Measurements from ENCODE around the gene RRM1. TPM values are rescaled to one million over a fixed set of nuclear protein-coding genes. Genes with fewer than 3 reads are reported as not detected.

Gene RRM1
- total and polyA plus RNA-seq, 7 donors, result 9.0 to 39.6 (median 28.5) TPM

DNA sequence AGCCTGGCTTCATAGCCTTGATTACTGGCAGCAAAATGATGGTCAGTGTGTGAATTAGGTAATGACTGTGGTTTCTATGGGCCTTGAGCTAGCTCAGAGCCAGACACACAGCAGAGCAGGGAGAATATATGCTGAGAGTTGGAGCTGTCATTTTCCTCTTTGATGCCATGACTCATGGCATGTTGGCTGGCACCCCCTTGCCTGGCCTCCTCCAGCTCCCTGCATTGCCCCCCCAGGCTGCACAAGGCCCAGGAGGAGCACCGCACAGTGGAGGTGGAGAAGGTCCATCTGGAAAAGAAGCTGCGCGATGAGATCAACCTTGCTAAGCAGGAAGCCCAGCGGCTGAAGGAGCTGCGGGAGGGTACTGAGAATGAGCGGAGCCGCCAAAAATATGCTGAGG lies 20.3 kb upstream of the RRM1 start:
- Histone ChIP-seq H3K36me3 (peaks cover 0 to 18% (median 2%) of the 10 kb centered on the region in 4 donors), H3K27ac (no peak overlapping the region), H3K4me1 (peaks cover 0 to 27% (median 15%) of the 10 kb centered on the region in 4 donors), H3K27me3 (no peaks in the 10 kb centered on the region), H3K9me3 (no peaks in the 10 kb centered on the region), H3K4me3 (no peak overlapping the region)
- 89 to 97% methylated on average over 7 of the region's 7 CpGs for WGBS, 2 donors
- no peak for DNase-seq
- TF ChIP-seq, protein P1, sequence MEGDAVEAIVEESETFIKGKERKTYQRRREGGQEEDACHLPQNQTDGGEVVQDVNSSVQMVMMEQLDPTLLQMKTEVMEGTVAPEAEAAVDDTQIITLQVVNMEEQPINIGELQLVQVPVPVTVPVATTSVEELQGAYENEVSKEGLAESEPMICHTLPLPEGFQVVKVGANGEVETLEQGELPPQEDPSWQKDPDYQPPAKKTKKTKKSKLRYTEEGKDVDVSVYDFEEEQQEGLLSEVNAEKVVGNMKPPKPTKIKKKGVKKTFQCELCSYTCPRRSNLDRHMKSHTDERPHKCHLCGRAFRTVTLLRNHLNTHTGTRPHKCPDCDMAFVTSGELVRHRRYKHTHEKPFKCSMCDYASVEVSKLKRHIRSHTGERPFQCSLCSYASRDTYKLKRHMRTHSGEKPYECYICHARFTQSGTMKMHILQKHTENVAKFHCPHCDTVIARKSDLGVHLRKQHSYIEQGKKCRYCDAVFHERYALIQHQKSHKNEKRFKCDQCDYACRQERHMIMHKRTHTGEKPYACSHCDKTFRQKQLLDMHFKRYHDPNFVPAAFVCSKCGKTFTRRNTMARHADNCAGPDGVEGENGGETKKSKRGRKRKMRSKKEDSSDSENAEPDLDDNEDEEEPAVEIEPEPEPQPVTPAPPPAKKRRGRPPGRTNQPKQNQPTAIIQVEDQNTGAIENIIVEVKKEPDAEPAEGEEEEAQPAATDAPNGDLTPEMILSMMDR (IDR thresholded peaks at IDR 0.05), result no peak
- no peak for TF ChIP-seq EP300 (IDR thresholded peaks at IDR 0.05)
- no peak for TF ChIP-seq POLR2AphosphoS5 (IDR thresholded peaks at IDR 0.05)
- TF ChIP-seq POLR2A (IDR thresholded peaks at IDR 0.05), result no peak
- intact Hi-C loops (cut with DNase I), result no loop called here

- no peaks in the 10 kb centered on the region for H3K27me3 ChIP-seq
- H3K27ac ChIP-seq, result no peak overlapping the region
- H3K36me3 ChIP-seq, result peaks cover 0 to 26% (median 2%) of the 10 kb centered on the region in 4 donors
- no peaks in the 10 kb centered on the region for H3K9me3 ChIP-seq
- TF ChIP-seq, protein P1 (IDR thresholded peaks at IDR 0.05), result no peak
- TF ChIP-seq EP300 (IDR thresholded peaks at IDR 0.05), result no peak
- TF ChIP-seq POLR2AphosphoS5 (IDR thresholded peaks at IDR 0.05), result no peak
- no peak for TF ChIP-seq POLR2A (IDR thresholded peaks at IDR 0.05)
- WGBS, 2 donors, result 75 to 79% methylated on average over 1 of the region's 1 CpG
- no peak for DNase-seq
- intact Hi-C loops (cut with DNase I), result no loop called here
- no peak overlapping the region for H3K4me3 ChIP-seq
- H3K4me1 ChIP-seq, result peaks cover 0 to 11% (median 8%) of the 10 kb centered on the region in 4 donors
Observed at GRCh38 chr11:4076774-4077173, 17.8 kb upstream of the RRM1 start.

GRCh38 chr11:4083198-4083597 lies 11.4 kb upstream of the RRM1 start:
- DNase-seq, result no peak
- intact Hi-C loops (cut with DNase I), result no loop called here
- TF ChIP-seq, protein P1 (IDR thresholded peaks at IDR 0.05), result no peak
- TF ChIP-seq EP300 (IDR thresholded peaks at IDR 0.05) (no peak), POLR2AphosphoS5 (IDR thresholded peaks at IDR 0.05) (no peak), POLR2A (IDR thresholded peaks at IDR 0.05) (no peak)
- Histone ChIP-seq H3K9me3 (no peaks in the 10 kb centered on the region), H3K27ac (no peak overlapping the region), H3K4me3 (no peak overlapping the region), H3K27me3 (no peaks in the 10 kb centered on the region), H3K4me1 (no peaks in the 10 kb centered on the region), H3K36me3 (peaks cover 6 to 67% (median 26%) of the 10 kb centered on the region in 4 donors)
- WGBS, 2 donors, result 84 to 85% methylated on average over 9 of the region's 9 CpGs

DNA sequence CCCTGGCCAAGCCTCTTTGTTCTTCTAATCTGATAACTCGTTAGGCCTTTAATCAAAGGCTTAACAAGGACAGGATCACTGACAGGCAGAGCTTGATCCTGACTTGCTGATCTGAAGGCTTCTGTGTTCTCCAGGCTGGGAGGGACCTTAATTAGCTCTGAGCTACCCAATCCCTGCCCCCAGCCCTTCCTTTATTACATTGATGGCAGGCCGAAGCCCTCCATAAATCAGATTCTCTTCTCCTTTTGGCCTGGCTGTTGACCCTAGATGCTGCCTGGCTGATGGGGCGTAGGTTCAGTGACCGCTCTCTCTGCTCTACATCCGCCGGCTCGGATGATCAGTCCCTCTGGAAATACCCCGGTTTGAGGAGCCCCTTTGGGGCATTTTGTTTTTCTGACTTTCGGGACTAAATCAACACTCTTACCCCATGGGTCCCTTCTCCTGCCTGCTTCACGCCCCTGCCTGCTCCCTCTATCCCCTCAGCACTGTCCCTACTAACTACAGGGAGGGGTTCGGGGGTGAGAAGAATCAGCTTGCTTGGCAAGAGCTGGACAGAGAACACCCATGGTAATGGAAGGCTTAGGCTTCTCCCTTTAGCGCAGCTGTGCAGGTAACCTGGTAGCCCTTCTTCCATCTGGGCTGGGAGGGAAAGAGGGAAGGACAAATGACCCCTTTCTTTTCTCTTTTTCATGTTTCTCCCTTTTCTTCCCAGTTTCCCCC lies 10.0 kb upstream of the RRM1 start:
- peaks cover 6 to 72% (median 26%) of the 10 kb centered on the region in 4 donors for H3K36me3 ChIP-seq
- intact Hi-C loops (cut with DNase I), result no loop called here
- 89 to 94% methylated on average over 12 of the region's 12 CpGs for WGBS, 2 donors

DNA sequence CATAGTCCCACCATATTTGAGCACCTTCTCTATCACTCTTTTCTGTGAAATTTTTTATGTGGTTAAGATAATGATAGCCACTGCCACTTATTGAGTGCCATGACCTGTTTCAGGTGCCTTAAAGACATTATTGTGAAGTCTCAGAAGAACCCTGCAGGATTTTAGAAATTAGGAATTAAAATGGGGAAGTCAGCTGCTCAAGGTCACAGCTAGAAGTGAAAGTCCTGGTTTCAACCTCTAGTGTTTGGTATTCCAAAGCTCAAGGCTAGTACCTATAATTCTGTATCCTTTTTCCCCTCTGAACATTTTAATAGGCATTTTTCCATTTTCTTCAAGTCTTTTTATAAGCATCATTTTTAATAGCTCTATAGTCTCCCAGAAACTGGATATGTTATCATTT lies 9.0 kb upstream of the RRM1 start:
- H3K36me3 ChIP-seq, result peaks cover 6 to 78% (median 26%) of the 10 kb centered on the region in 4 donors
- intact Hi-C loops (cut with DNase I), result no loop called here
- DNase-seq, result no peak
- H3K9me3 ChIP-seq, result no peaks in the 10 kb centered on the region
- no peaks in the 10 kb centered on the region for H3K4me1 ChIP-seq
- no peak overlapping the region for H3K27ac ChIP-seq
- H3K4me3 ChIP-seq, result no peak overlapping the region
- no peaks in the 10 kb centered on the region for H3K27me3 ChIP-seq
- TF ChIP-seq POLR2AphosphoS5 (IDR thresholded peaks at IDR 0.05), result no peak
- TF ChIP-seq EP300 (IDR thresholded peaks at IDR 0.05), result no peak
- no peak for TF ChIP-seq POLR2A (IDR thresholded peaks at IDR 0.05)
- TF ChIP-seq, protein P1 (IDR thresholded peaks at IDR 0.05), result no peak

More for the DNA sequence above, 10.0 kb upstream of the RRM1 start:
- Histone ChIP-seq H3K27ac (no peak overlapping the region), H3K9me3 (no peaks in the 10 kb centered on the region), H3K27me3 (no peaks in the 10 kb centered on the region), H3K4me1 (no peaks in the 10 kb centered on the region), H3K4me3 (no peak overlapping the region)
- no peak for DNase-seq
- TF ChIP-seq POLR2AphosphoS5 (IDR thresholded peaks at IDR 0.05), result no peak
- no peak for TF ChIP-seq POLR2A (IDR thresholded peaks at IDR 0.05)

Data from sigmoid colon (tissue), 7 donors.